ENCODE results near the gene TMEM271. TPM values are rescaled to one million over a fixed set of nuclear protein-coding genes. Genes with fewer than 3 reads are reported as not detected.

Gene TMEM271
- total and polyA plus RNA-seq, 4 donors: not detected

DNA sequence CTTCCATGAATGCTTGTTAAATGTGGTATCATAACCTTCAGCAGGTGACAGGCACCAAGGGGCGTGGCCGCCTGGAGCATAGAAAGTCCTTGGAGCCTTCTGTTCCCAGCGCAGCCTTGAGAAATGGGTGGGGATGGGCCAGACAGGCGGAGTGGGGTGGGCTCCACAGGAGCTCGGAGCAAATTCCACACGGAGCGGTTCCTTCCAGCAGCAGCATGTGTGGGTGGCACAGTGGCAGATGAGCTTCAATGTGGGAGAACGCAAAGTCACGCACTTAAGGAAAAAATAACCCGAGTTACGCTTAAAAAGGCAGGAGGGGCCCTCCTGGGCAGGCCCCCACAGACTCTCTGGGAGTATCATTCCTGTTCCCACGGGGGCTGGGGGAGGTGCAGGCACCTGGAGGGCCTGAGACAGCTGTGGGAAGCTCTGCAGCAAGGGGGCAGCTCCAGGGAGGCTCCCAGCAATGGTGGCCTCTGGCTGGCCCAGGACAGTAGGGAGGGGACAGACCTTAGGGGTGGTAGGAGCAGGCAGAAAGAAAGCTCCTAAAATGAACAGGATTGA is 15.3 kb downstream of the TMEM271 start:
- Histone ChIP-seq H3K4me3 (ENCODE audit: low read depth in 1 of 3, low read length in 3 of 3) (no peak overlapping the region), H3K9me3 (ENCODE audit: control insufficient read depth in 4 of 4, low read length in 3 of 4) (peaks cover 0 to 2% (median under 1%) of the 10 kb centered on the region in 4 donors), H3K9ac (ENCODE audit: low read depth in 1 of 2, low read length in 2 of 2) (no peak overlapping the region), H3K27ac (ENCODE audit: low read depth in 1 of 2, low read length in 2 of 2) (no peak overlapping the region), H3K36me3 (ENCODE audit: control insufficient read depth in 4 of 4, insufficient read depth in 3 of 4, low read depth in 1 of 4, low read length in 3 of 4) (no peaks in the 10 kb centered on the region), H3K4me1 (ENCODE audit: control insufficient read depth in 4 of 4, insufficient read depth in 4 of 4, low read length in 3 of 4) (no peaks in the 10 kb centered on the region), H3K27me3 (ENCODE audit: control insufficient read depth in 4 of 4, insufficient read depth in 4 of 4, low read length in 3 of 4) (peaks cover 0 to 5% (median 0%) of the 10 kb centered on the region in 4 donors)
- 72% methylated on average over 12 of the region's 12 CpGs for WGBS
- no peak for DNase-seq (ENCODE audit: low spot score)
- TF ChIP-seq, protein P1, sequence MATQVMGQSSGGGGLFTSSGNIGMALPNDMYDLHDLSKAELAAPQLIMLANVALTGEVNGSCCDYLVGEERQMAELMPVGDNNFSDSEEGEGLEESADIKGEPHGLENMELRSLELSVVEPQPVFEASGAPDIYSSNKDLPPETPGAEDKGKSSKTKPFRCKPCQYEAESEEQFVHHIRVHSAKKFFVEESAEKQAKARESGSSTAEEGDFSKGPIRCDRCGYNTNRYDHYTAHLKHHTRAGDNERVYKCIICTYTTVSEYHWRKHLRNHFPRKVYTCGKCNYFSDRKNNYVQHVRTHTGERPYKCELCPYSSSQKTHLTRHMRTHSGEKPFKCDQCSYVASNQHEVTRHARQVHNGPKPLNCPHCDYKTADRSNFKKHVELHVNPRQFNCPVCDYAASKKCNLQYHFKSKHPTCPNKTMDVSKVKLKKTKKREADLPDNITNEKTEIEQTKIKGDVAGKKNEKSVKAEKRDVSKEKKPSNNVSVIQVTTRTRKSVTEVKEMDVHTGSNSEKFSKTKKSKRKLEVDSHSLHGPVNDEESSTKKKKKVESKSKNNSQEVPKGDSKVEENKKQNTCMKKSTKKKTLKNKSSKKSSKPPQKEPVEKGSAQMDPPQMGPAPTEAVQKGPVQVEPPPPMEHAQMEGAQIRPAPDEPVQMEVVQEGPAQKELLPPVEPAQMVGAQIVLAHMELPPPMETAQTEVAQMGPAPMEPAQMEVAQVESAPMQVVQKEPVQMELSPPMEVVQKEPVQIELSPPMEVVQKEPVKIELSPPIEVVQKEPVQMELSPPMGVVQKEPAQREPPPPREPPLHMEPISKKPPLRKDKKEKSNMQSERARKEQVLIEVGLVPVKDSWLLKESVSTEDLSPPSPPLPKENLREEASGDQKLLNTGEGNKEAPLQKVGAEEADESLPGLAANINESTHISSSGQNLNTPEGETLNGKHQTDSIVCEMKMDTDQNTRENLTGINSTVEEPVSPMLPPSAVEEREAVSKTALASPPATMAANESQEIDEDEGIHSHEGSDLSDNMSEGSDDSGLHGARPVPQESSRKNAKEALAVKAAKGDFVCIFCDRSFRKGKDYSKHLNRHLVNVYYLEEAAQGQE (IDR thresholded peaks at IDR 0.05): no peak
- TF ChIP-seq SP1 (IDR thresholded peaks at IDR 0.05) (no peak), HNF4G (IDR thresholded peaks at IDR 0.05) (no peak), FOXA2 (IDR thresholded peaks at IDR 0.05) (no peak), JUND (IDR thresholded peaks at IDR 0.05) (no peak), FOXA1 (IDR thresholded peaks at IDR 0.05) (no peak), HNF4A (conservative IDR thresholded peaks at IDR 0.05) (no peak), RAD21 (IDR thresholded peaks at IDR 0.05) (no peak), YY1 (IDR thresholded peaks at IDR 0.05) (no peak), TAF1 (conservative IDR thresholded peaks at IDR 0.05) (no peak), GABPA (IDR thresholded peaks at IDR 0.05 in 1 of 2, conservative IDR thresholded peaks at IDR 0.05 in 1 of 2) (no peak), NR2F2 (IDR thresholded peaks at IDR 0.05) (no peak), RXRA (IDR thresholded peaks at IDR 0.05) (no peak), EGR1 (IDR thresholded peaks at IDR 0.05; ENCODE audit: low read depth in 2 of 2) (no peak)
- TF ChIP-seq, protein P2, sequence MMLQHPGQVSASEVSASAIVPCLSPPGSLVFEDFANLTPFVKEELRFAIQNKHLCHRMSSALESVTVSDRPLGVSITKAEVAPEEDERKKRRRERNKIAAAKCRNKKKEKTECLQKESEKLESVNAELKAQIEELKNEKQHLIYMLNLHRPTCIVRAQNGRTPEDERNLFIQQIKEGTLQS (IDR thresholded peaks at IDR 0.05): no peak
- TF ChIP-seq, protein P3, sequence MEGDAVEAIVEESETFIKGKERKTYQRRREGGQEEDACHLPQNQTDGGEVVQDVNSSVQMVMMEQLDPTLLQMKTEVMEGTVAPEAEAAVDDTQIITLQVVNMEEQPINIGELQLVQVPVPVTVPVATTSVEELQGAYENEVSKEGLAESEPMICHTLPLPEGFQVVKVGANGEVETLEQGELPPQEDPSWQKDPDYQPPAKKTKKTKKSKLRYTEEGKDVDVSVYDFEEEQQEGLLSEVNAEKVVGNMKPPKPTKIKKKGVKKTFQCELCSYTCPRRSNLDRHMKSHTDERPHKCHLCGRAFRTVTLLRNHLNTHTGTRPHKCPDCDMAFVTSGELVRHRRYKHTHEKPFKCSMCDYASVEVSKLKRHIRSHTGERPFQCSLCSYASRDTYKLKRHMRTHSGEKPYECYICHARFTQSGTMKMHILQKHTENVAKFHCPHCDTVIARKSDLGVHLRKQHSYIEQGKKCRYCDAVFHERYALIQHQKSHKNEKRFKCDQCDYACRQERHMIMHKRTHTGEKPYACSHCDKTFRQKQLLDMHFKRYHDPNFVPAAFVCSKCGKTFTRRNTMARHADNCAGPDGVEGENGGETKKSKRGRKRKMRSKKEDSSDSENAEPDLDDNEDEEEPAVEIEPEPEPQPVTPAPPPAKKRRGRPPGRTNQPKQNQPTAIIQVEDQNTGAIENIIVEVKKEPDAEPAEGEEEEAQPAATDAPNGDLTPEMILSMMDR (IDR thresholded peaks at IDR 0.05; ENCODE audit: low read depth, low read length, missing input control): no peak
- TF ChIP-seq, protein P4, sequence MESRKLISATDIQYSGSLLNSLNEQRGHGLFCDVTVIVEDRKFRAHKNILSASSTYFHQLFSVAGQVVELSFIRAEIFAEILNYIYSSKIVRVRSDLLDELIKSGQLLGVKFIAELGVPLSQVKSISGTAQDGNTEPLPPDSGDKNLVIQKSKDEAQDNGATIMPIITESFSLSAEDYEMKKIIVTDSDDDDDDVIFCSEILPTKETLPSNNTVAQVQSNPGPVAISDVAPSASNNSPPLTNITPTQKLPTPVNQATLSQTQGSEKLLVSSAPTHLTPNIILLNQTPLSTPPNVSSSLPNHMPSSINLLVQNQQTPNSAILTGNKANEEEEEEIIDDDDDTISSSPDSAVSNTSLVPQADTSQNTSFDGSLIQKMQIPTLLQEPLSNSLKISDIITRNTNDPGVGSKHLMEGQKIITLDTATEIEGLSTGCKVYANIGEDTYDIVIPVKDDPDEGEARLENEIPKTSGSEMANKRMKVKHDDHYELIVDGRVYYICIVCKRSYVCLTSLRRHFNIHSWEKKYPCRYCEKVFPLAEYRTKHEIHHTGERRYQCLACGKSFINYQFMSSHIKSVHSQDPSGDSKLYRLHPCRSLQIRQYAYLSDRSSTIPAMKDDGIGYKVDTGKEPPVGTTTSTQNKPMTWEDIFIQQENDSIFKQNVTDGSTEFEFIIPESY (IDR thresholded peaks at IDR 0.05): no peak
- TF ChIP-seq, protein P5, sequence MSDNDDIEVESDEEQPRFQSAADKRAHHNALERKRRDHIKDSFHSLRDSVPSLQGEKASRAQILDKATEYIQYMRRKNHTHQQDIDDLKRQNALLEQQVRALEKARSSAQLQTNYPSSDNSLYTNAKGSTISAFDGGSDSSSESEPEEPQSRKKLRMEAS (IDR thresholded peaks at IDR 0.05): no peak

Data from liver (tissue), 9 donors.